Stomach (tissue), 4 donors: ENCODE measurements around the gene CHCHD4.

Experiments used
- POLR2A ChIP-seq, 4 donors: fragments of 450-650 bp; IDR thresholded peaks; one replicate each; pipeline ENCODE4 v1.6.1; 2016; ENCODE audit warnings: antibody characterized with exemption in 4 of 4, control low read depth in 2 of 4, mild to moderate bottlenecking in 1 of 4, moderate library complexity in 1 of 4
- POLR2AphosphoS5 ChIP-seq, 3 donors: sonication (generic); formaldehyde crosslinking; IDR thresholded peaks; one replicate each; pipeline ENCODE4 v1.6.1; 2016; ENCODE audit warnings: antibody characterized with exemption in 3 of 3

DNA sequence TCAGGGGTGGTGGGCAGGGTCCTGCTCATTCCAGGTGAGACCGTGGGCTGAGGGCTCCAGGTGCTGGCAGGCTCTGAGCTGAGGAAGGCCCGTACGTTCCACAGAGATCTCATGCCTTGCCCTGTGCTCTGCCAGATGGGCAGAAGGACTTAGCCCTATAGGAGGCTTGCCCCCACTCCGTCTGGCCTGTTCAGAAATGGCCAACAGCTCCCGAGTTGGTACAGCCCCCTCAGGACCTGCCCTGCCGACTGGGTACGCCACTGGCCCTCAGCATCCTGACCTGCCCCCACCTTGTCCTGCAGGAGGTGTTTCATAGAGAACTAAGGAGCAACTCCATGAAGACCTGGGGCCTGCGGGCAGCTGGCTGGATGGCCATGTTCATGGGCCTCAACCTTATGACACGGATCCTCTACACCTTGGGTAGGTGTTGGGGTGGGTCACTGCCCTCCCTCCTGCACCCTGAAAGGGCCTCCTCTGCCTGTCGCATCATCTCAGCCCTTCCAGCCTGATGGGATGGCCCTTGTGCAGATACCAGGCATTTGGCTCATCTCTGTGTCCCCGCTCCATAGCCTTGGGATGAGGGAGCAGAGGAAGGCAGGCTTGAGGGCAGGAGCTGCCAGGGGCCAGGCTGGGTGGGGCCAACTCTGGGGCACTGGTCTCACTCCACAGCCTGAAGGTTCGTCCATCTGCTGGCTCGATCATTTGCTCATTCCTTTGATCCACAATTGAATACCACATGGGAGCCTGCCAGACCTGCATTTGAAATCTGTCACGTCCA is 14.4 kb upstream of the CHCHD4 start:
- TF ChIP-seq POLR2AphosphoS5 (IDR thresholded peaks at IDR 0.05) (no peak), POLR2A (IDR thresholded peaks at IDR 0.05) (no peak)
